Kasumi-1 (cell line): ENCODE results near the gene ZNF76.

ENCODE experiments used
- DNase-seq, 2 experiments: peaks; one replicate each; lab custom pipeline; 2025; lab: John Stamatoyannopoulos, UW

ZNF76 gene

DNA sequence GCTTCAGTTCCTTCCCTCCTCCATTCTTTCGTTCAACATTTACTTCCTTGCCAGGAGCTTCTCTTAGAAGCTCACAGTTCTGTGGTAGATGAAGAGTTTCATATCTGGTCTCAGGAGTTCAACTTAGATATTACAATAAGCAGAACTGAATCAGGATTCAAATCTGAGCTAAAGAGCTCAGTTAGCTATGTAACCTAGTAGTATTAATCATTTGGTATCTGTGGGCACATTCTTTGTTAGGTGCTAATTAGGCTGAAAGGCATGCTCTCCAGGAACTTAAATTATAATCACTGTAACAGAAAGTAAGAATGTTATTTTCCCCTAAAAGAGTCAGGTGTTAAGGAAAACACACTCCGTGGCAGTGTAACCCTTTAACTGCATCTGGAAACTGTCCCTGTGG, 8.4 kb downstream of the ZNF76 start:
- DNase-seq, result no peak

DNA sequence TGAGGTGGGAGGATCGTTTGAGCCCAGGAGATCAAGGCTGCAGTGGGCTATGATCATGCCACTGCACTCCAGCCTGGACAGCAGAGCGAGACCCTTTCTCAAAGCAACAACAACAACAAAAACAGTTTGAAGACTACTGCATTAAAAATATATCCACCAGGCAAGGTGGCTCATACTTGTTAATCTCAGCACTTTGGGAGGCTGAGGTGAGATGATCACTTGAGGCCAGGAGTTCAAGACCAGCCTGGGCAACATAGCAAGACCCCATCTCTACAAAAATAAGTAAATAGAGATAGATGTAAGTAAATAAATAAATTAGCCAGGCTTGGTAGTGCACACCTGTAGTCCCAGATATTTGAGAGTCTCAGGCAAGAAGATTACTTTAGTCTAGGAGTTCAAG, 12.5 kb downstream of the ZNF76 start:
- no peak for DNase-seq

DNA sequence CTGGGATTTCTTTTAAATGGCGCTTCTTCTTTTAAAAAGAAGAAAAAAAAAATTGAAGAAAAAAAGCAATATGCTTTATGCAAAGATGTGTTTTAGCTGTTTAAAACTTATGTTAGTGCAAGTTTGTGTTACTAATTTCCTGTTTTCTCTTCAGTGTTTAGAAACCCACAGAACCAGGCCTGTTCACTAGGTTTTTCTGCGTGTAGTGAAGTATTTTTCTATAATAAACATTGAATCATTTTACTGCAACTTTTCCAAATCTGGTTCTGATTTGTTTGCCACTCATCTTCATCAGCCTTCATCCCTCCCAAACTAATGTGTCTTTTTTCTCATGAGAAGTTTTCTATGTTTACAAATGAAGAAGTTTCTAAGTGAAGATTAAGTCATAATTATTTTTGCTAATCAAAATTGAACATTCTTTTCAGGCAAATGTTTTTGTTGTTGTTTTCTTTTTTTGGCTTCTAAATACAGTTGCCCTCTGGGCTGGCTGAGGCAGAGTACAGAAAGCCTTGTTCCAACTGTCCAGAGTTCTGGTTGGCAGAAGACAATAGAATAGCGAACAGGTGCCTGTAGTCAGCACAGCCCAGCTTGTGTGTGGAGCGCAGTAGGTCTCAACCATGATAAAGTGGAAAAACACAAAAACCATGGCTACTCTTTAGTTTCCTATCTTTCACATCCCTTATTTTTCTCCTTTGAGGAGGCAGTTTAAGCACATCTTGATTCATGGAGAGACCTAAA, 14.5 kb downstream of the ZNF76 start:
- DNase-seq, result no peak

GRCh38 chr6:35275744-35276260, 16.3 kb downstream of the ZNF76 start:
- peak in 1 of 2 experiments; percentile 2 for DNase-seq

DNA sequence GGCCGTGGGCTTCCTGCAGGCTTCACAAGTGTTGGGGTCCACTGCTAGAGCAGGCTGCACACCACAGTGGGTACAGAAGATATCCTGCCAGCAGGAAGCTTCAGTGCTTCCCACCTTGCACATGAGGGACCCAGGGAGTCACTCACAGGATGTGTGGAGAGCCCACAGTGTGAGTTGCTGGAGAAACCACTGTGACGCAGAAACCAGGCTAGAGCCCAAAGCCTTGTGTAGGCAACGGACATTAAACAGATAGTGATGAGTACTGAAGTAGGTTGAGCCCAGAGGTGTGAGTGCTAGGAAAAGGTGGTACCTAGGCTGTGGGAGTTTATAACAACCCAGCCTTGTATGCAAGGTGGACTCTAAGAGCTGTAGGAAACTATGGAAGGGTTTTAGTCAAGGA, 19.2 kb downstream of the ZNF76 start:
- no peak for DNase-seq

- no peak for DNase-seq
These were observed 21.4 kb downstream of the ZNF76 start for GRCh38 chr6:35280903-35281302.

DNA sequence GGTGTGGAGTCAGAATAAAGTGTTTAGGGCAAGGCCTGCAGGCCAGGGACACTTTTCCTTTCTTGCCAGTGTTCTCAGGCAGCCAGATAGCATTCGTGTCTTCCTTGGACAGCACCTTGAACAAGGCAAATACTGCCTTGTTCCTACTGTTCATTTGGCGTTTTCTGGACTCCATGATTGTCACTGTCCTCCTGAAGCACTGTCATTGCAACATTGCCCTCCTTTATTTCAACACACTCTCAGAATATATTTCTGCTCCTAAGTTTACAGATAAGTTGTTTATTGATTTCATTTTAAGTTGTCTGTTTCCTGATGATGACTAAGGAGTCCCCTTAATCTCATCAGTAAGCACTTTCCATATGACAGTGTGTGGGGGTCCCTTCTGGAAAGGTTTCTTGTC, 22.9 kb downstream of the ZNF76 start:
- no peak for DNase-seq

DNA sequence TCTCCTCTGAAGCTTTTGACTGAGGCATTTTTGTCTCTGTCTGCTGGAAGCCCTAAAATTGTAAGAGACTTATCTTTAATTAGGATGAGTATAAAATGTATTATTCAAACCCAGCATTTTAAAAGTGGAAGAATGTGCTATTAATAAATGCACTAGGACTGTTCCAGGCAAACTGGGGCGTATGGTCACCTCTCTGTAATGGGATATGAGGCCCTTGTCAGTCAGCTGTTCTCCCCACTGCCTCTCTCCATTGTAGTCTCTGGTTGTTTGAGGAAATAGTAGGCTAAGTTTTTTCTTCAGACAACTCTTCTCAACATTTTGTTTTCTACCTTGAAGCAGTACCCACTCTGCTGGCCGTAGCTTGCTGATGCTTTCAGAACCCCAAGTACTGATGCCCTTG, 23.8 kb downstream of the ZNF76 start:
- DNase-seq, result no peak

GRCh38 chr6:35287671-35288396, 28.3 kb downstream of the ZNF76 start:
- DNase-seq, result no peak

GRCh38 chr6:35288834-35289233, 29.3 kb downstream of the ZNF76 start:
- DNase-seq, result no peak

DNA sequence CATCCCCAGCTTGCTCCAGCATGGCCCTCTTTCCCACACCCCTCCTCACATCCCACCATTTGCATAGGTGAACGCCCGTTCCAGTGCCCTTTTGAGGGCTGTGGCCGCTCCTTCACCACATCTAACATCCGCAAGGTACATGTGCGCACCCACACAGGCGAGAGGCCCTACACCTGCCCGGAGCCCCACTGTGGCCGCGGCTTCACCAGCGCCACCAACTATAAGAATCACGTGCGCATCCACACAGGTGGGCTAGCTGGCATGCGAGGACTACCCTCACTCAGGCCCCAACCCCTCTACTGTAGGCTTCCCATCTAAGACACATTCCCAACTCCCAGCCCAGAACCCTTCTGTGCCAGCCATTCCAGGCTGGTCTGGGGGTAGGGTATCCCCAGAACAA, 32.0 kb downstream of the ZNF76 start:
- DNase-seq, result no peak

DNA sequence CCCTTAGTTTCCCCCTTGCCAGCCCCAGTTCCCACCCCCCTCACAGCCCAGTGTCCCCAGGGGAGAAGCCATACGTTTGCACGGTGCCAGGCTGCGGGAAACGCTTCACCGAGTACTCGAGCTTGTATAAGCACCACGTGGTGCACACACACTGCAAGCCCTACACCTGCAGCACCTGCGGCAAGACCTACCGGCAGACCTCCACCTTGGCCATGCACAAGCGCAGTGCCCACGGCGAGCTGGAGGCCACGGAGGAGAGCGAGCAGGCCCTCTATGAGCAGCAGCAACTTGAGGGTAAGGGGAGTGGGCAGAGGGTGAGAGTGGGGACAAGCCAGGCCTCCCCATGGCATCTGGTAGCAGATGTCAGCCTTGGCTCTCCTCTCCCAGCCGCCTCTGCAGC, 33.0 kb downstream of the ZNF76 start:
- DNase-seq, result no peak

- no peak for DNase-seq
These were observed 34.1 kb downstream of the ZNF76 start for GRCh38 chr6:35293681-35294080.

DNA sequence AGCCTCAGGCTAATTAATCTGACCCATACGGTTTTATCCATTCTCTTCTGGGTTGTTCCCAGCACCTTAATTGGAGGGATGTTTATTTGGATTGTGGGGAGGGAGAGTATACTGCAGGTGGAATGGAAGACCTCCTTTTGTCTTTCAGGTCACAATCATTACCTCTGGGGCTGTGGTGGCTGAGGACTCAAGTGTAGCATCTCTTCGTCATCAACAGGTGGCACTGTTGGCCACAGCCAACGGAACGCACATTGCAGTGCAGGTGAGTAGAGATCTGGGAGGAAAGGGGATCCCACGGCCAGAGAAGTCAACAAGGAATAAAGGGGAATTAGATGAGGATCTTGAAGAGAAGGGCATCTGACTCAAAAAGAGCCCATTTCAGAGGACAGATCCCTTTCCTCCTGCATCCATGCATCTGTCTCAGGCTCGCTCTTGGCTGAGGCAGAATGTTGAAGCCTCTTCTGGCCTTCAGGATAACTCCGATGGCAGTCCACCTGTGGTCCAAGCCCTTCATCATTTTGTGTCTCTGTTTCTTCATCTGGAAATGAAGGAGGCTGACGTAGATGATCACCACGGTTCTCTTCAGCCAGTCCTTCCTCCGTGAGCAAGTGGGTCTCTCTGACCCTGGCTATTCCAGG, 34.9 kb downstream of the ZNF76 start:
- peak; percentile 24 to 41 for DNase-seq

- DNase-seq, result no peak
These were observed 35.5 kb downstream of the ZNF76 start for GRCh38 chr6:35295036-35295435.

DNA sequence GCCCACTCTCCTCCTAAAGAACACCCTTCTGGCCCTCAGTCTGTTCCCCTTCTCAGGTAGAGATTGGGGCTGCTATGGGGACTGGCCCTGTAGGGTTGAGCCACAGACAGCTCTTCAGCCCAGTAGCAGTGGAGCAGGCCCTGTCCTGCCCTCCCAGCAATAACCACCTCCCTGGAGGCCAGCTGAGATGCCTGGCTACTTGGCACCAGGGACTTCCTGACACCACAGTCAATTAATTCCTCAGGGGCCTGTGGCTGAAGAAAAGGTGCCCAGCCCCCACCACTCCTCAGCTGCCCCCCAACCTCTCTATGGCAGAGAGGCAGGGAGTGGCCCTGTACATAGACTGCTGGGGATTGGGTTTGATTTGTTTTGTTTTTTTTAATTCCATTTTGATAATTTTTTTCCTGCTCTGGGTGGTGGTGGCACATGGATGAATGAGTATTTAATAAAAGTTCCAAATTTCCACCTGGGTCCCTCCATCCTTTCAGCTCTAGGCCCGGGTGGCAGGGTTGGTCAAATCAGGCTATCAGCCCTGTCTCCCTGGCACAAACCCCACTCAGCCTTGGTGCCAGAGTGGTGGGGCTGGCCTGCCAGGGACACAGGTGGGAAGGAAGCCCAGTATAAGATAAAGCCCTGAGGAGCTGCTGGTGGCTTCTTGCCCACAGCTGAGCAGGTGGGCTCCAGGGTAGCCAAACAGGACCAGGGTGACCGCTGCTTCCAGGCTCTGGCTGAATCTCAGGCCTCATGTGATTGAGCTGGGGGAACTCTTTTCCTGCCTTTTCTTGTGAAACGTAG, 36.2 kb downstream of the ZNF76 start:
- no peak for DNase-seq

- DNase-seq, result peak in 1 of 2 experiments; percentile 39
These were observed 37.5 kb downstream of the ZNF76 start for GRCh38 chr6:35296931-35297600.

GRCh38 chr6:35297601-35298481, 38.3 kb downstream of the ZNF76 start, which contains the start of gene DEF6:
Gene DEF6 (plus strand): TSS chr6:35297818. CDS start chr6:35297857, 39 bp downstream.
- DNase-seq, result peak; percentile 92 to 93

DNA sequence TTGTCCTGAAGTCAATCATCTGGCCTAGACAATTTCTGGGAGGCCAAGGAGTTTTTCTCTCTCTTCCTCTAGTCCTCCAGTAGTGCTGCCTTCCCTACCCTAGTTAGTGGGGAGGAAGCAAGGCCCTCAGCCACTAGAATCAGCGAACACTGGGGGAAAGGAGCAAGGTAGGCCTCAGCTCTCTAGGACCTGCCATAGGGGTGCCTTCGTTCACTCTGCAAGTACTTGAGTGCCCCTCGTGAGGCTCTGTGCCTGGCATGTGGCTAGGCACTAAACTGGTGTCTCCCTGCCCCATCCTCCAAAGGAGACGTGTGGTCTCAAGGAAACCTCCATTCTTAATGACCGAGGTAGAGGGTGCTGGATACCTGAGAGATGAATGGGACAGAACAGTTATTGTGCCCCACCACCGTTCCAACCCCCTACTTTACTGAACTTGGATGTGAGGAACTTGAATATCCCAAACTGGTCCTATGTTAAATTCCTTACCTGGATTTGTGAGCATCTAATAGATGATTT, 39.1 kb downstream of the ZNF76 start:
- peak in 1 of 2 experiments; percentile 24 for DNase-seq

DNA sequence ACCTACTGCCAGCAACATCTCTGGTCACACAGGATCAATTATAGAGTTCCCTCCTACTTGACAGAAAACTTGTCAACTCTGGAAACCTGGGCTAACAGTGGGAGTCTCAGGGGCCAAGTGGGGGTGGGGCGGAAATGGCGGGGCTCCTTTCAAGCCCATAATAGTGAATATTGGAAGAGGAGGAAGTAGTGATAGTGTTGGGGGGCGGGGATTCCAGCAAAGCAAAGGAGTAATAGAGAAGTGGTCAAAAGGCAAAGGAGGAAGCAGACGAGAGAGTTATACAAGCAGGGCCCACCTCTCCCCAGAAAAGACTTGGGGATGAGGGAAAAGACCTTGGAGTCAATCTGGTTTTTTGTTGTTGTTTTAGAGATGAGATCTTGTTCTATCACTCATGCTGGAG, 40.1 kb downstream of the ZNF76 start:
- peak; percentile 94 to 97 for DNase-seq
